Testis (tissue), 3 donors: ENCODE data around the gene CASP7. TPM values are rescaled to one million over a fixed set of nuclear protein-coding genes. Genes with fewer than 3 reads are reported as not detected.

Experiments
- DNase-seq: peaks from one replicate; pipeline ENCODE4 v3.0.0-alpha.2; 2019
- H3K27ac ChIP-seq, 2 donors: fragments of 200-600 bp; sonication (generic); one replicate each; pipeline ENCODE4 v1.5.1; 2019
- H3K27me3 ChIP-seq: fragments of 200-600 bp; sonication (generic); one replicate; pipeline ENCODE4 v1.5.1; 2019
- H3K36me3 ChIP-seq: fragments of 200-600 bp; sonication (generic); one replicate; pipeline ENCODE4 v1.5.1; 2017; ENCODE audit warnings: low read depth; ENCODE audit errors: missing control alignments
- H3K4me1 ChIP-seq: fragments of 200-600 bp; sonication (generic); one replicate; pipeline ENCODE4 v1.5.1; 2019
- H3K4me3 ChIP-seq, 2 donors: fragments of 200-600 bp; sonication (generic); one replicate each; pipeline ENCODE4 v1.5.1; 2017 to 2019
- H3K9me3 ChIP-seq: fragments of 200-600 bp; sonication (generic); one replicate; pipeline ENCODE4 v1.5.1; 2017
- POLR2A ChIP-seq: fragments of 450-650 bp; IDR thresholded peaks from one replicate; pipeline ENCODE4 v1.6.1; 2017; ENCODE audit warnings: antibody characterized with exemption, mild to moderate bottlenecking, moderate library complexity
- WGBS, 2 donors: methylation state at CpG; one replicate each; pipeline ENCODE4 v1.1.5; 2018; 5-methylcytosine and 5-hydroxymethylcytosine counted together
- intact Hi-C: fragments of 100-400 bp; cut with DNase I; formaldehyde crosslinking; loops from one replicate; pipeline ENCODE4 v1.15.1; 2023; ENCODE audit warnings: low total_unique reads
- polyA plus RNA-seq: library from polyadenylated mRNA; stranded (reverse); fragments of 350-450 nt; fragmentation: Illumina TruSeq; extraction: RNeasy Lipid Tissue Mini Kit (QIAGEN cat#74804); gene quantifications from one replicate; pipeline ENCODE4 v1.2.3, GENCODE V29; 2014; ENCODE audit warnings: low read depth, low replicate concordance; ENCODE audit not compliant: insufficient read depth
- total RNA-seq, 2 donors: library from RNA; depleted of rRNA; stranded (reverse); fragments of >200 nt; gene quantifications; one replicate each; pipeline ENCODE4 v1.2.3, GENCODE V29; 2016
- TF ChIP-seq, protein P1 (sequence below), 3 experiments: fragments of 450-650 bp in 2 of 3; fragments of 200-600 bp in 1 of 3; sonication (generic) in 1 of 3; IDR thresholded peaks; one replicate each; pipeline ENCODE4 v1.5.1; 2016 to 2019; ENCODE audit warnings: antibody characterized with exemption in 3 of 3, mild to moderate bottlenecking in 2 of 3, moderate library complexity in 1 of 3

The CASP7 gene
- total and polyA plus RNA-seq, 3 donors from 2014 or later = 7.5 to 12.7 (median 11.8) TPM

DNA sequence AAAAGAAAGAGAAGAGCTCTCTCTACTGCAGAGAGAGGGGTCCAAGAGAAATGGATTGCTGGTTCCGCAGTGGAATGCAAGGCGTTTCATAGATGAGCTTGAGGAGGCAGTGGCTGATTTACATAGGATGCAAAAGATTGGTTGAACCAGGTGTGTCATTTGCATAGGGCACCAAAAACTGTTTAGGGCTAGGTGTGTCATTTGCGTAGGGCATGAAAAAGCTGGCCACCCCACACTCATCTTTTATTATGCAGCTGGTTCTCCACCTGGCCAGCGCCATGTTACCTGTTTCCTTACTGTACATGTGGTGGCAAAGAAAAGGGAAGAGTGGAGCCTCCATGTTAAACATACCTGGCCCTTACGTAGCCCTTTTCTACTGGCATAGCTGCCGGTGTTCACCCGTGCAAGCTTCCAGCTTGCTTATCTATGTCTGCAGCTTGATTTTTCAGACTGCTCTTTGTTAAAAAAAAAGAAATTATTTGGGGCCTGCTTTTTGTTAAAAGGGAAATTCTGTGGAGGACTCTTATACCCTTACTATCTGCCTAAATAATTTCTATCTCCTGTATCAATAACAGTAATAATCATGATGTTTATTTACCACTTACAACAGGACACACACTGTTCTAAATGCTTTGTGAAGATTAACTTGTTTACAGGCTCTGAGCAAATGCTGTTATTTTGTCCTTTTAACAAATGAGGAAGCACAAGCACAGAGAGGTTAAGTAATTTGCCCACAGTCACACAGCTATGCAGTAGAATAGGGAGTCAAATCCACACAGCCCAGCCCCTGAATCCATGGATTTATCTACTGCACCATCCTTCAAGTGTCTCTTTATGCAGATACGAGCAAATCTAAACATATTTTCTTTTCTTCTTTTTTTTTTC lies 33.3 kb downstream of the CASP7 start:
- H3K36me3 ChIP-seq = no peaks in the 10 kb centered on the region
- no peak for TF ChIP-seq POLR2A
- TF ChIP-seq, protein P1, sequence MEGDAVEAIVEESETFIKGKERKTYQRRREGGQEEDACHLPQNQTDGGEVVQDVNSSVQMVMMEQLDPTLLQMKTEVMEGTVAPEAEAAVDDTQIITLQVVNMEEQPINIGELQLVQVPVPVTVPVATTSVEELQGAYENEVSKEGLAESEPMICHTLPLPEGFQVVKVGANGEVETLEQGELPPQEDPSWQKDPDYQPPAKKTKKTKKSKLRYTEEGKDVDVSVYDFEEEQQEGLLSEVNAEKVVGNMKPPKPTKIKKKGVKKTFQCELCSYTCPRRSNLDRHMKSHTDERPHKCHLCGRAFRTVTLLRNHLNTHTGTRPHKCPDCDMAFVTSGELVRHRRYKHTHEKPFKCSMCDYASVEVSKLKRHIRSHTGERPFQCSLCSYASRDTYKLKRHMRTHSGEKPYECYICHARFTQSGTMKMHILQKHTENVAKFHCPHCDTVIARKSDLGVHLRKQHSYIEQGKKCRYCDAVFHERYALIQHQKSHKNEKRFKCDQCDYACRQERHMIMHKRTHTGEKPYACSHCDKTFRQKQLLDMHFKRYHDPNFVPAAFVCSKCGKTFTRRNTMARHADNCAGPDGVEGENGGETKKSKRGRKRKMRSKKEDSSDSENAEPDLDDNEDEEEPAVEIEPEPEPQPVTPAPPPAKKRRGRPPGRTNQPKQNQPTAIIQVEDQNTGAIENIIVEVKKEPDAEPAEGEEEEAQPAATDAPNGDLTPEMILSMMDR (IDR thresholded peaks at IDR 0.05) = no peak
- H3K4me1 ChIP-seq = no peaks in the 10 kb centered on the region
- no peak overlapping the region for H3K27ac ChIP-seq
- DNase-seq = no peak
- no peaks in the 10 kb centered on the region for H3K27me3 ChIP-seq
- no peak overlapping the region for H3K4me3 ChIP-seq
- intact Hi-C loops = no loop called here
- WGBS, 2 donors = 76 to 86% methylated on average over 8 of the region's 8 CpGs
- no peaks in the 10 kb centered on the region for H3K9me3 ChIP-seq

DNA sequence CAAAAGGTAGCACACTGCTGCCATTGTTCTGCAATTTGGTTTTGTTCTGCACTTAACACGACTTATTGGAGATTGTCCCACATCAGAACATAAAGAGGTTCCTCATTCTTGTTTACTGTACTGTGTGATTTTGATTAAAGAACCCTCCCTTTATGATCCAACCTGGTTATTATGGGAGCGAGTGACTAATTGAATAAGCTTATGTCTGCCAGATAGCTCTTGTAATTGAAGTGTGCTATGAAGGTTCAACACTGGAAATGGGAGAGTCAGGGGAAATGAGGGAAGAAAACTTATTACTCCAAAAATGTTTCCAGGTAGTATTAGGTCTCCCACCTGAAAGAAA lies 33.9 kb downstream of the CASP7 start:
- intact Hi-C loops = no loop called here
- 80 to 86% methylated on average over 2 of the region's 2 CpGs for WGBS, 2 donors

DNA sequence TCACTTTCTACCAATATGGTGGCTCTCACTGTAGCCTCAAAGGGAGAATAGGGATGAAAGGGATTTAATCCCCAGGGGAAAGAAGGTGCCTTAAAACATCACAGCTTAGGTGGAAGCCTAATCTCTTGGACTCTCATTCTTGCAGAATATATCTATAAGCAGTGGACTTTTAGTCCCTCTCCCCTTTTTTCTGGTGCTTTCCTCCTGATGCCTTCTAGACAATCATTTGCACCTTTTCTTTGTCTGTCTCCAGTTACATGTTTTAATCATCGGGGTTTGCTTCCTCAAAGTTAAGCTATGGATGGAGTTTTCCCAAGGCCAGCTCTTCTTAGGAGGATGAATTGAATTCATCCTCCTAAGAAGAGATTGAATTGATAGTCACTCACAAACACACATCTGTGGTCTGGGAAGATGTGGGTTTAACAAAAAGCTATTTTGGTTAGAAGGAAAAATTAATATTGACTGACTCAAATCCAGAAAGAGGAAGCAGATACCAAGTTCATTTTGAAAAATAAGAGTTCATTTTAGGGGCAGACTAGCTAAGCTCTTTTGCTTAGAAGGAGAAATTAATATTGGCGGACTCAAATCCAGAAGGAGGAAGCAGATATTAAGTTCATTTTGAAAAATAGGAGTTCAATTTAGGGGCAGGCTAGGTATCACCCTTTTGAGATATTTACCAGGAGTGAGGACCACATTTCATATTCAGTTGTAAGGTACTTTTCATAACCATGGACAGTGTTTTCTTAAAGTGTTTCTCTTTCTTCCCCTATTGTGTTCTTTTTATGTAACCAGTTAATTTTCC lies 36.6 kb downstream of the CASP7 start:
- Histone ChIP-seq H3K27ac (no peak overlapping the region), H3K9me3 (no peaks in the 10 kb centered on the region), H3K36me3 (no peaks in the 10 kb centered on the region), H3K4me1 (no peaks in the 10 kb centered on the region), H3K27me3 (no peaks in the 10 kb centered on the region), H3K4me3 (no peak overlapping the region)
- intact Hi-C loops = no loop called here
- 74 to 85% methylated on average over 2 of the region's 2 CpGs for whole genome bisulfite sequencing, 2 donors
- DNase-seq = no peak
- no peak for TF ChIP-seq POLR2A
- TF ChIP-seq, protein P1 (IDR thresholded peaks at IDR 0.05) = no peak

More for the DNA sequence above, 33.9 kb downstream of the CASP7 start:
- H3K27me3 ChIP-seq = no peaks in the 10 kb centered on the region
- no peak overlapping the region for H3K4me3 ChIP-seq
- TF ChIP-seq, protein P1 (IDR thresholded peaks at IDR 0.05) = no peak
- TF ChIP-seq POLR2A = no peak
- H3K4me1 ChIP-seq = no peaks in the 10 kb centered on the region
- H3K27ac ChIP-seq = no peak overlapping the region
- H3K9me3 ChIP-seq = no peaks in the 10 kb centered on the region
- no peaks in the 10 kb centered on the region for H3K36me3 ChIP-seq
- no peak for DNase-seq

DNA sequence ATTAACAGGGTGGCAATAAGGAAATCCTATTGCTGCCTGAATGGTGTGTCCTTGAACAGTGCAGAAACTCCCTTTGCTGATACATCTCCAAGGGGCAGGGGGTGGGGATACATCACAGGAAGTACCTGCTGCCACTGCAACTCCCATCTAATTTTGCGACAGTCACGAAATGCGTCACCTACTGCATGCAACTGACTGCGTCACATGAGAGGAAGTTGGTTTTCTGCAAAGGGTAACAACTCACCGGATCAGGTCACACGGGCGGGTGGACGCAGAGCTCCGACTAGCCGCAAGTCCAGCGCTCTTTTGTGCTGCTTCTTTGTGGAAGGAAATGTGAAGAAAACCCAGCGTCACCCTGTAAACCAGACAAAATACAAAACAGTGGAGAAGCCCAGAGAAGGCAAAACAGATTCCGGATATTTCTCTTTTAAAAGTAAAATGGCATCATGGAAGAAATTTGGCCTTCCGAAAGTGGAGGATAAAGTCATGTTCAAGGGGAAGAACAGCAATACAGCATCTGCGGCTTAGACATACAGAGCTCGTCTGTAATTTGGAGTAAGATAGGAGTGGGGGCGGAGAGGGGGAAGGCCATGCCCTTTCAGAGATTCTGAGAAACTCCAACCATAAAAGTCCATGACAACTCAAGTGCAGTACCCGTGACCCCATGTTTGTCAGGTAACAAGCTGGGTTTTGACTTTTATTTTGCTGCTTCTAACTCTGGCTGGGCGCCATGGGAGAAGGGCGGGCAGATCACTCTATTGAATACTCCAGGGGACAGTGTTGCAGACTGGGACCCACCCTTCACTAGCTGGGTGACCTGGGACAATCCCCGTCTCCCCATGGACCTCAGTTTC lies 39.5 kb downstream of the CASP7 start:
- no peaks in the 10 kb centered on the region for H3K36me3 ChIP-seq
- intact Hi-C loops = no loop called here
- 91 to 93% methylated on average over 21 of the region's 21 CpGs for WGBS, 2 donors

More for the DNA sequence above, 39.5 kb downstream of the CASP7 start:
- H3K4me3 ChIP-seq = no peak overlapping the region
- no peaks in the 10 kb centered on the region for H3K4me1 ChIP-seq
- no peaks in the 10 kb centered on the region for H3K9me3 ChIP-seq
- no peak for DNase-seq
- no peak for TF ChIP-seq POLR2A
- TF ChIP-seq, protein P1 (IDR thresholded peaks at IDR 0.05) = no peak
- H3K27ac ChIP-seq = no peak overlapping the region
- H3K27me3 ChIP-seq = no peaks in the 10 kb centered on the region
